Activated gamma-delta T cell (primary cell): ENCODE measurements around the gene MICU2.
"Not testable (repeated sequence)": the region's sequence is repeated elsewhere in the genome, so short reads cannot be mapped to it uniquely, and the experiment has no call there.

Source experiments
- DNase-seq: peaks from one replicate; lab custom pipeline; 2025; lab: John Stamatoyannopoulos, UW

Gene MICU2

DNA sequence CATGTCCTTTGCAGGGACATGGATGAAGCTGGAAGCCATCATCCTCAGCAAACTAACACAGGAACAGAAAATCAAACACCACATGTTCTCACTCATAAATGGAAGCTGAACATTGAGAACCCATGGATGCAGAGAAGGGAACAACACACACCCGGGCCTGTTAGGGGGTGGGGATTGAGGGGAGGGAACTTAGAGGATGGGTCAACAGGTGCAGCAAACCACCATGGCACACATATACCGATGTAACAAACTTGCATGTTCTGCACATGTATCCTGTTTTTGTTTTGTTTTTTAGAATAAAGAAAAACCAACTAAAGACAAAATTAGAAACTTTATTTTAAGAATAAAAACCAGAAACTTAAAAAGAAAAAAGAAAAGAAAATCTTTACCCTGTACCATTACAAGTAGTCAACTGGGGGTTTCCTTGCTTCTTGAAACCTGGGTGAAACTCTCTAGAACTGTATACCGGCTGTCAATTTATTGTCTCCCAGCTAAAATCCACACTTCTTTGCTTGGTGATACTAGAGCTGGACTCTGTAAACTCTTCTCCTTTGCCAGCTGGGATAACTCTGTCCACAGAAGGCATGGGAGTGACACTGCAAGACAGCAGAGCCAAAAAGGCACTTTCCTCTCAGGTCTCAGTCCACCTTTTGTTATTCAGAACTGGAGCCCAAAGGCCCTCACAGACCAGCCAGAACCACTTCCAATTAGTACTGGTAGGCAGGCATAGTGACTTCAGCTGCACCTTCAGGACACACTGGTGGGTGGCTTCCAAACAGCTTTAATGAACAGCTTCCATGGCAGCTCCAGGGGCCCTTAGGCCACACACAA, 9.0 kb downstream of the MICU2 start:
- DNase-seq: no peak

DNA sequence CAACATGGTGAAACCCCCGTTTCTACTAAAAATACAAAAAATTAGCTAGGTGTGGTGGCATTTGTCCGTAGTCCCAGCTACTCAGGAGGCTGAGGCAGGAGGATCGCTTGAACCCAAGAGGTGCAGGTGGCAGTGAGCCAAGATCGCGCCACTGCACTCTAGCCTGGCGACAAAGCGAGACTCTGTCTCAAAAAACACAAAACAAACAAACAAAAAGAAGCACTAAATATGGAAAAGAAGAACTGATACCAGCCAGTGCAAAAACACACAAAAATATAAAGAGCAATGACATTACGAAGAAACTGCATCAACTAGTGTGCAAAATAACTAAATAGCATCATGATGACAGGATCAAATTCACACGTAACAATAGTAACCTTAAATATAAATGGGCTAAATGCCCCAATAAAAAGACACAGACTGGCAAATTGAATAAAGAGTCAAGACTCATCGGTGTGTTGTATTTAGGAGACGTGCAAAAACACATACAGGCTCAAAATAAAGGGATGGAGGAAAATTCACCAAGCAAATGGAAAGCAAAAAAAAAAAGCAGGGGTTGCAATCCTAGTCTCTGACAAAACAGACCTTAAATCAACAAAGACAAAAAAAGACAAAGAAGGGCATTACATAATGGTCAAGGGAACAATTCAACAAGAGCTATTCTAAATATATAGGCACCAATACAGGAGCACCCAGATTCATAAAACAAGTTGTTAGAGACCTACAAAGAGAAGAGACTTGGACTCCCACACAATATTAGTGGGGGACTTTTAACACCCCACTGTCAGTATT, 13.1 kb downstream of the MICU2 start:
- not testable (repeated sequence) for DNase-seq

DNA sequence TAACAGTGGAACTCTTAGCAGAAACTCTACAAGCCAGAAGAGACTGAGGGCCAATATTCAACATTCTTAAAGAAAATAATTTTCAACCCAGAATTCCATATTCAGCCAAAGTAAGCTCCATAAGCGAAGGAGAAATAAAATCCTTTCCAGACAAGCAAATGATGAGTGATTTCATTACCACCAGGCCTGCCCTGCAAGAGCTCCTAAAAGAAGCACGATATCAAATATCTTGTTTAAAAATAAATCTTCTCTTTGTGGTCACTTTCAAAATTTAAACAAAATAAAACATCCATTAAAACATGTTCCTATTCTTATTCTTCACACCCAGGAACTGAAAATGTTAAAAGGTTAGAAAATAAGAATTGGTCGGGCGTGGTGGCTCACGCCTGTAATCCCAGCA, 13.7 kb downstream of the MICU2 start:
- no peak for DNase-seq

DNA sequence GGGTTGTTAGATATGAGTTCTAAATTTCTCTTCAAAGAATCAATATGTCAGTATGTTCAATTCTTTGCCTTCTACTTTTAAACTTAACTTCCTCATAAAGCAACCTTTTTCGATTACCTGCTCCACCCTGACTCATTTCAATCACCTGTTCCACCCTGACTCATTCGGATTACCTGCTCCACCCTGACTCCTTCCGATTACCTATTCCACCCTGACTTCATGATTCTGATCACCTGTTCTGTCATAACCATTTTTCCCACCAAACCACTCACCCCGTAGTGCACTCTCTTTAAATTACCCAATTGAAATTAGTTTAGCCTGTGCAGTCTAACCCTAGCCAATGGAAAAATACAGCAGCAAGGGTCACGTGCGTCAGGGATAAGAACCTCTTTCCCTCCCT, 14.5 kb downstream of the MICU2 start:
- DNase-seq: not testable (repeated sequence)

DNA sequence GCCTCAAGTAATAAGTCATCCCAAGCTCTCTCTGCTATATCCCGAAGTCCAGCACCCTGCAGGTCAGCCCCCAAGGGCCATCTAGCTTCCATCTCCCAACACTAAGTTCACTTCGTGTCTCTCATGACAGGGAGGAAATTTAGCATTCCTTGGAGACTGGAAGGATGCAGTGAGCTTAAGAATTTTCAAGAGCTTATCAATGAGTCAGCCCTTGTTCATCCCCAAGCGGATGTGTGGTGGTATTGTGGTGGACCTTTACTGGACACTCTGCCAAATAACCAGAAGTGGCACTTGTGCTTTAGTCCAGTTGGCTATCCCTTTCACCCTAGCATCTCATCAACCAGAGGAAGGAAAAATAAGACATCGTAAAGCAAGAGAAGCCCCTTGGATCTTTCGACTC, 15.6 kb downstream of the MICU2 start:
- DNase-seq: not testable (repeated sequence)

- DNase-seq: no peak
Measured at GRCh38 chr13:21584973-21585592, 18.9 kb downstream of the MICU2 start.

- DNase-seq: no peak
Measured at GRCh38 chr13:21583478-21583877, 20.5 kb downstream of the MICU2 start.

DNA sequence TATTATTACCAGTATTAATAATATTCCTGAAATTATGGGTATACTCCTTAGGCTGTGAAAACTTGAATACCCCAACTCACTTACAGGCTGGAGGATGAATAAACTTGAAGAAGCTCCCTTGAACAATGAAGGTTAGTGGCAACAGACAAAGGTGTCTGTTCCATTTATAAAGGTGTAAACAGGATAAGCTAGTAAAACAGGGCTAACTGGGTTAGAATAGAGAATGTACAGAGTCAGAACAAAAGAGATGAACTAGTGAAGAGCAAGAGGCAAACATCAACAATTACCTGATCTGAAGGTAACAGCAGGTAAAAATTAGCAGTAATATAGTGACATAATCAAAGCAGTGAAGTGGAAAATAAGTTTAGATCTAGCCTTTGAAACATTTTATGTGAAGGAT, 23.2 kb downstream of the MICU2 start:
- no peak for DNase-seq

DNA sequence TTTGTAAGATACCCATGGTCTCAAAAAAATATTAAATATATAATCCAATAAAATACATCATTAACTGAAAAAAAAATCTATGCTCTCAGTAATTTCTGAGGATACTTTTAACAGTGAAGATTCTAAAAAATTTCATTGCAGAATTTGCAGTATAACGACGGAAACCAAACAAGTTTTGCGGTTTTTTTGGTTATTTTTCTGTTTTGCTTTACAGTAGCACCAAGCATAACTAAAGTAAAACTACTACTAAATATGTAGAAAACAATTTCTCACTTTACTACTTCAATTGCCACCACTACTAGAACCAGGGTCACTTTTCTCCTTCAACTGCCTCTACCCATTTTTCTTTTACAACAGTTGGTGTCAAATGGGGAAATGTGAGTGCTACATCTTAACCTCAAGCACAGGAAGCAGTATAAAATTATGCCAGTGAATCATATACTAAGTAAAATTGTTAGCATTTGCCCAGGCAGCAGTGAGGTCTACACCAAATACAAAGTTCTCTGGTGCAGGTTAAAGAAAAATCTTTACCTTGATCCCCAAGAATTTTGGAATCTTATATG, 24.1 kb downstream of the MICU2 start:
- no peak for DNase-seq

DNA sequence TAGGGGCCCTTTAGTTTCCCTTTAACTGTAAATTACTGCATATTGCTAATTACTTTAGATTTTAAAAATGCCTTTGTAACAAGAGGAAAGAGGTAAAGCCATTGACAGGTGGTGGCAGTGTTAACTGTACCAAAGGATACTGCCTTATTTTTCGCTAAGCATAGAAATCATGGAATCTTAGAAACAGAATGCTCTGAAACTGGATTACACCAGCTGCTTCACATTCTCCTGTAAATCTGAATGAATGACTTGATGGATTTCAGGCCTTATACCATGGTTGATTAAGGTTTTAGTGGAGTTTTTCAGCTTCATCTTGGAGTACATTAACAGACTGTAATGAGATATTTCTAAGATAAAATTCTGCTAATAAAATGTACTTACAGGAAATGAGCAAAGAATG, 25.2 kb downstream of the MICU2 start:
- DNase-seq: no peak

- no peak for DNase-seq
Measured at GRCh38 chr13:21576426-21576825, 27.5 kb downstream of the MICU2 start.

DNA sequence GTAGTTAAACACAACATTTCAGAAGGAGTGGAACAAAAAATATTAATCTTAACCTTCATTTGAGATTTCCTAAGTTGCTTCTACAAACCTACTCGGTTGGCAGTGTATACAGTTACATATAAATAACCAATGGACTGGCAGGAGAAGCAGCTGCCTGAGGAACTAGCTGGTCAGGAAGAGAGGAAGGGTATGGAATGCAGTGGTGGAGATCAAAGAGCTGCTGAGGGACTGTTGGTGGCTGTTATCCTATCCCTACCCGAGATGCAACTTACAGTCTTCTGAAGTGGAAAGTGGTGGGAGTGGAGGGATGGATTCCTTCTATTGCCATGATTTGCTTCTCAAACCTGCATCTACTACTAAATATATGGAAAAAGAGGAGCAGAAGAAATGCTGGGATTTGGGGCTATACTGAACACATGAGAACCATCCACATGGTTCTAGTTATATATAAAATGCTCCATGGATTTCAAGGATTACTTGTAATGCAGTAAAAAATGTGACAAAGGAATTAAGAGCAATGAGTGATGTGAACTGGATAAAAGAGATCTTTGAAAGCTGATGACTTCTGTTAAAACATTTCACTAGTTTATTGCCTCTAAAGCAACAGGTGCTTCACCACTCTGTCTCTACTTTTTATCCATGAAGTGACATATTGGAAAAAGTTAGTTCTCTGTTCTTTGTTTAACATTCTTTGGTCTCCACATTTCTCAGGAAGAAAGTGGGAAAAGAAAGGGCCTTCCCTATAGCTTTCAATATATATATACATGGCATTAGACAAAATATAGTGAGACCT, 29.9 kb downstream of the MICU2 start:
- no peak for DNase-seq

DNA sequence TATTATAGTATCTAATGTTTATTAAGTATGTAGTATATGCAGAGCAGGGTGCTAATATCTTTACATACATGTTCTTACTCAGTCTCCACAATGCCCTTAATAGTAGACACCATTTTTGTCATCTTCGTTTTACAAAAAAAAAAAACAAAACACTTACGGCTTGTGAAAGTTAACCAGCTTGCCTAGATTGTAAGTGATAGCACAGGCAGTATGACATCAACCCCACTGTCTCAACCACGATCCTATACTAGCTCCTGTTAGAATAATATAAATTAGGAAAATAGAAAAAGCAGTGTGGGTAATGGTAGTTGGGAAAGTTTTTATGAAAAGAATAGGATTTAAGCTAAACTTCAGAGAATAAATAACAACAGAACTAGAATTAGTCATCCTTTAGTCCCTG, 34.3 kb downstream of the MICU2 start:
- no peak for DNase-seq

- DNase-seq: no peak
Measured at GRCh38 chr13:21568854-21569253, 35.1 kb downstream of the MICU2 start.

DNA sequence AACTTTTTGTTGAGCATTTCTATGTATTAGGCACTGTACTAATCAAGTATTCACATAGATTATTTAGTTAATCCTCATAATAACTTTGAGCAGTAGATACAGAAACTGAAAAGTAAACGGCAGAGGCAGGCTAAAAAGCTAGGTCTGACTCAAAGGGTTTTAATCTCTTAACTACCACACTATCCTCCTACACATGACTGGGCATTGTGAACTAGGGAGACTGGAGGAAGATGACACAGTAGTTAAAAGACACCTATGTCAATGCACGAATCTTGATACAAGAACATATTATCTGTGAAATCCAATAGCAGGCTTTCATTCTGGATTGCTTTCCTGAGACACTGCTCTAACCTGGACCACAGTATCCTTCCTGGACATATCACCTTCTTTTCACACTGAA, 36.3 kb downstream of the MICU2 start:
- DNase-seq: no peak

DNA sequence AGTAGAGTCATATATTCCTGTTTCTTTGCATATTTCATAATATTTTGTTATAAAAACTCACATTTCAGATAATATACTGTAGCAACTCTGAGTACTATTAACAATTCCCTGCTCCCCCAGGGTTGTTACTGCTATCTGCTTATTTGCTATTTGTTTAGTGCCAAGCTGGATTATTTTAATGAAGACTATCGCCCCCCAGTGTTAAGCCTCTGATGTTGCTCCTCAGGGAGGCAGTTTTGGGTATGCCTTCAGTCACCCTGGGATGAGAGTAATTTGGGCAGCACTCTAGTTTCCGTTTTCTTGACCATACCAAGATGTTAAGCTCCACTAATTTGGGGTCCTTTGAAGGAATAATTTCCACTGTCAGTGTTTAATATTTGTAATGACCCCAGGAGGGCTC, 46.0 kb downstream of the MICU2 start:
- no peak for DNase-seq

DNA sequence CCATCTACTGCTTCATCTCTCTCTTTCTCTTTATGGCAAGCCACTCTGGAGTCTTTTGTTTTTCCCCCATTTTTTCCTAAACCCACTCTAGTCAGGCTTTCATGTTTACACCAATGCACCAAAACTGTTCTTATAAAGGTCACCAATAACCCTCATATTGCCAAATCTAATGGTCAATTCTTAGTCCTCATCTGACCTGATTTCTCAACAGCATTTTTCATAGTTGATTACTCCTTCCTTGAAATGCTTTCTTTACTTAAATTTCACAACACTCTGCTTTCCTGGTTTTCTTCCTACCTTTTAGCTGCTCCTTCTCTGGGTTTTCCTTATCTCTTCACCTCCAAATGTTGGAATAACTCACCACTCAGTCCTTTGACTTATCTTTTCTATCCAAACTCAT, 47.9 kb downstream of the MICU2 start:
- no peak for DNase-seq

DNA sequence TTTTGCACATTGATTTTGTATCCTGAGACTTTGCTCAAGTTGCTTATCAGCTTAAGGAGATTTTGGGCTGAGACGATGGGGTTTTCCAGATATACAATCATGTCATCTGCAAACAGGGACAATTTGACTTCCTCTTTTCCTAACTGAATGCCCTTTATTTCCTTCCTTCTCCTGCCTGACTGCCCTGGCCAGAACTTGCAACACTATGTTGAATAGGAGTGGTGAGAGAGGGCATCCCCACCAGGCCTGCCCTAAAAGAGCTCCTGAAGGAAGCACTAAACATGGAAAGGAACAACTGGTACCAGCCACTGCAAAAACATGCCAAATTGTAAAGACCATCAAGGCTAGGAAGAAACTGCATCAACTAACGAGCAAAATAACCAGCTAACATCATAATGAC, 50.7 kb downstream of the MICU2 start:
- DNase-seq: not testable (repeated sequence)

GRCh38 chr13:21550918-21551317, 53.1 kb downstream of the MICU2 start:
- DNase-seq: no peak

DNA sequence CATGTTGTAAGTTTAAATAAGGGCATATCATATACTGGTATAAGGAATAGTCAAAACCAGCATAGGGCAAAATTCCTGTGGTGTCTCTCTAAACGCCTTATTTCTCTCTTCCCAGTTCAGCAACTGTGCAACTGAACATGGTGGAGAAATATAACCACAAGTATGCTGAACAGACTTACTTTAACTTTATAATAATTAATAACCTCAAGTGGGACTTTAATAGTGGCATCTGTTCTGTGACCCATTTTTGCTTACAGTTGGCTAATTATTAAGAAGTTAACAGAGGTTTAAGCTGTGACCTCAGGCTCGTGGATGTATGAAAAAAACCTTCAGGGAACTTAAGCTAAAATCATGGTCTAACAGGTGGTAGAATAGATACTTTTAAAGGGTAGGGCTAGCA, 54.3 kb downstream of the MICU2 start:
- DNase-seq: no peak

- no peak for DNase-seq
Measured at GRCh38 chr13:21548577-21548976, 55.4 kb downstream of the MICU2 start.

DNA sequence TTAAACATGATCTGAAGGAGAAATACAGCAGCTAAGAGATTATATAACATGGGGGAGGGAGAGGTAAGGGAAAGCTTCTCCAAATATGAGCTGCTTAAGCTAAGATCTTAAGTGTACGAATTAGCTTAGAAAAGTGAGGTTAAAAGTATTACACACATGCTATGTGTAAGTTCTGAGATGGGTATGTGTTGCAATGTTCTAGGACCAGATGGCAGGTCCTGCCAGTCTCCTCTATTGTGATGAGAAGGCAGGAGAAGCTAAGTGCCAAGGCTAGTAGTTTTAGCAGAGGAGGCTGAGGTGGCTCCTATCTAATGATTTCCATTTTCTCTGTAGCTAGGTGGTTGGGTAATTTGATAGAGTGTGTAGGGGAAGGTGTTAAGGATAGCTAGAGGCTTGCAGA, 57.6 kb downstream of the MICU2 start:
- DNase-seq: no peak
